ENCODE measurements around the gene SLC17A9. TPM values are rescaled to one million over a fixed set of nuclear protein-coding genes. Genes with fewer than 3 reads are reported as not detected.

The SLC17A9 gene
- total and polyA plus RNA-seq, 11 donors, result 0.16 to 6.6 (median 0.85) TPM

GRCh38 chr20:62957136-62958117, 4.9 kb downstream of the SLC17A9 start:
- H3K27ac ChIP-seq, result no peak overlapping the region
- no peaks in the 10 kb centered on the region for H3K9me3 ChIP-seq
- peaks cover 0 to 6% (median 0%) of the 10 kb centered on the region in 9 donors for H3K36me3 ChIP-seq
- TF ChIP-seq POLR2A (IDR thresholded peaks at IDR 0.05) (no peak), CTCF (IDR thresholded peaks at IDR 0.05) (no peak)
- H3K4me3 ChIP-seq, result no peak overlapping the region
- ATAC-seq, result no peak
- no peak for DNase-seq
- H3K4me1 ChIP-seq, result peaks cover 3 to 36% (median 22%) of the 10 kb centered on the region in 12 donors
- H3K27me3 ChIP-seq, result no peaks in the 10 kb centered on the region
- 94 to 96% (median 95%) methylated on average over 29 to 36 of the region's 36 CpGs for WGBS, 4 donors
- intact Hi-C loops (cut with DNase I), result no loop called here

GRCh38 chr20:62958388-62959100, 6.0 kb downstream of the SLC17A9 start:
- no peaks in the 10 kb centered on the region for H3K27me3 ChIP-seq
- WGBS, 4 donors, result 80 to 89% (median 81%) methylated on average over 10 of the region's 10 CpGs
- ATAC-seq (no peak), DNase-seq (no peak)
- TF ChIP-seq POLR2A (IDR thresholded peaks at IDR 0.05) (no peak), CTCF (IDR thresholded peaks at IDR 0.05) (no peak)
- peaks cover 0 to 6% (median 0%) of the 10 kb centered on the region in 9 donors for H3K36me3 ChIP-seq
- H3K4me3 ChIP-seq, result no peak overlapping the region
- no peak overlapping the region for H3K27ac ChIP-seq
- peaks cover 0 to 25% (median 11%) of the 10 kb centered on the region in 12 donors for H3K4me1 ChIP-seq
- no peaks in the 10 kb centered on the region for H3K9me3 ChIP-seq
- intact Hi-C loops (cut with DNase I), result no loop called here

- 72 to 83% (median 79%) methylated on average over 30 to 43 of the region's 43 CpGs for WGBS, 4 donors
- intact Hi-C loops (cut with DNase I), result no loop called here
- Histone ChIP-seq H3K4me1 (peaks cover 0 to 17% (median 4%) of the 10 kb centered on the region in 12 donors), H3K27ac (no peak overlapping the region), H3K27me3 (no peaks in the 10 kb centered on the region), H3K9me3 (no peaks in the 10 kb centered on the region), H3K36me3 (peaks cover 0 to 6% (median 0%) of the 10 kb centered on the region in 9 donors), H3K4me3 (no peak overlapping the region)
- ATAC-seq, result no peak
- DNase-seq, result no peak
- TF ChIP-seq CTCF (IDR thresholded peaks at IDR 0.05) (no peak), POLR2A (IDR thresholded peaks at IDR 0.05) (no peak)
These were observed 6.8 kb downstream of the SLC17A9 start for GRCh38 chr20:62959101-62959971.

All from heart left ventricle (tissue), 16 donors.